NCI-H1092 (cell line): ENCODE data around the gene POLR1A.

Experiments
- DNase-seq: peaks from one replicate; lab custom pipeline; 2025; lab: John Stamatoyannopoulos, UW

POLR1A gene

GRCh38 chr2:85978883-85979780 is 126.6 kb downstream of the POLR1A start:
- no peak for DNase-seq

- no peak for DNase-seq
These were observed 129.4 kb downstream of the POLR1A start for GRCh38 chr2:85976106-85976920.

GRCh38 chr2:85975581-85975980 is 130.1 kb downstream of the POLR1A start:
- no peak for DNase-seq

- no peak for DNase-seq
These were observed 131.3 kb downstream of the POLR1A start for GRCh38 chr2:85974390-85974789.

- no peak for DNase-seq
These were observed 133.3 kb downstream of the POLR1A start for GRCh38 chr2:85972355-85972754.

GRCh38 chr2:85971366-85971765 is 134.3 kb downstream of the POLR1A start:
- no peak for DNase-seq
